ENCODE data around the gene ADRA2A. TPM values are rescaled to one million over a fixed set of nuclear protein-coding genes. Genes with fewer than 3 reads are reported as not detected.
A peak's percentile ranks its signal among the peaks of the same experiment; 100 is the strongest.

Gene ADRA2A
- total RNA-seq (1.6 and 1.9 TPM in 2 replicates), polyA plus RNA-seq (0.84 and 1.8 TPM in 2 replicates)

DNA sequence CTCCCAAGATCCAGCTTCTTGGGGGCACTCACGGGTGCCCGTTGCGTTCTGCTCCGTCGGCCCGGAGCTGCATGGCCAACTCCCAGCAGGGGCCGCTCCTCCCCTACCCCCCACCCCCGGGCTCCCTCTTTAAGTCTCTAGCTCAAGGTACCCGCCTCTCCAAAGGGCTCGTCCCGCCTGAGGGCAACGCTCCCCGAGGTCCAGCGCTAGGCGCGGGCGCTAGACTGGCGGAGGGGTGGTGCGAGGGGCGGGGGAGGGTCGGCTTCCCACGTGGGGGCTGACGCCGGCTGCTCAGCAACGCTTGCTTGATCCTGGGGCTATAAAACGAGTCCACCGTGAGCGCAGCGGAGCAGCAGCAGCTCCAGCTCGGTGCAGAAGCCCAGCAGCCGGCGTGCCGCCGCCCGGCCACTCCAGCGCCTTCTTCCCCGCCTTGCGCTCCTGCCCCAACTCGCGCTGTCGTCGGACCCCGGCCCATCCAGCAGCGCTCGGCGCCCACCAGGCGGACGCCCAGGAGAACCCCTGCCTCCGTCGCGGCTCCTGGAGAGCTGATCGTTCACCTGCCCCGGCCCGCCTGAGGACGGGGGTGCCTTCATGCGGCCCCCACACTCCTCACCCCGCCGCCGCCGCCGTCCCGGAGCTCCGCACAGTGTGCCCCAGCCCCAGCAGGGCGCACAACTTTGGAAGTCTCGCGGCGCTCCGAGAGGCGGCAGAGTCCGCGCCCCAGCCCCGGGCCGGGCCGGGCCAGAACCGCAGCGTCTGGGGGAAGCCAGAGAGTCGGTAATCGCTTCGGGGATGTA is at the start of gene ADRA2A:
TSS of gene ADRA2A (plus strand) at position 348 of the 797 bp plus-strand sequence. CDS start 968 bp downstream, outside the sequence.
- TF ChIP-seq, protein P1, sequence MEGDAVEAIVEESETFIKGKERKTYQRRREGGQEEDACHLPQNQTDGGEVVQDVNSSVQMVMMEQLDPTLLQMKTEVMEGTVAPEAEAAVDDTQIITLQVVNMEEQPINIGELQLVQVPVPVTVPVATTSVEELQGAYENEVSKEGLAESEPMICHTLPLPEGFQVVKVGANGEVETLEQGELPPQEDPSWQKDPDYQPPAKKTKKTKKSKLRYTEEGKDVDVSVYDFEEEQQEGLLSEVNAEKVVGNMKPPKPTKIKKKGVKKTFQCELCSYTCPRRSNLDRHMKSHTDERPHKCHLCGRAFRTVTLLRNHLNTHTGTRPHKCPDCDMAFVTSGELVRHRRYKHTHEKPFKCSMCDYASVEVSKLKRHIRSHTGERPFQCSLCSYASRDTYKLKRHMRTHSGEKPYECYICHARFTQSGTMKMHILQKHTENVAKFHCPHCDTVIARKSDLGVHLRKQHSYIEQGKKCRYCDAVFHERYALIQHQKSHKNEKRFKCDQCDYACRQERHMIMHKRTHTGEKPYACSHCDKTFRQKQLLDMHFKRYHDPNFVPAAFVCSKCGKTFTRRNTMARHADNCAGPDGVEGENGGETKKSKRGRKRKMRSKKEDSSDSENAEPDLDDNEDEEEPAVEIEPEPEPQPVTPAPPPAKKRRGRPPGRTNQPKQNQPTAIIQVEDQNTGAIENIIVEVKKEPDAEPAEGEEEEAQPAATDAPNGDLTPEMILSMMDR (IDR thresholded peaks at IDR 0.05; ENCODE audit: poor library complexity): peak; percentile 15
- TF ChIP-seq EZH2phosphoT487 (IDR thresholded peaks at IDR 0.05; ENCODE audit: low read depth, severe bottlenecking, unreplicated experiment) (no peak), EZH2 (IDR thresholded peaks at IDR 0.05; ENCODE audit: borderline replicate concordance) (peak; percentile 51)
- H3K36me3 ChIP-seq (replicated peaks; ENCODE audit: insufficient read depth, low read depth): no peaks in the 10 kb centered on the region
- 1% methylated on average over 64 of the region's 79 CpGs for WGBS (ENCODE audit: low lambda C conversion rate, missing lambda C conversion rate)
- H3K79me2 ChIP-seq: no peaks in the 10 kb centered on the region
- peaks cover 57% of the 10 kb centered on the region for H3K27me3 ChIP-seq
- DNase-seq (ENCODE audit: low spot score): peak; percentile 74
- no peak within 1 kb of the TSS for H3K27ac ChIP-seq
- H3K4me1 ChIP-seq (ENCODE audit: insufficient read depth): peaks cover 26% of the 10 kb centered on the region
- H4K20me1 ChIP-seq (ENCODE audit: insufficient read depth, poor library complexity, severe bottlenecking): no peaks in the 10 kb centered on the region
- peak within 1 kb of the TSS; percentile 51 for H3K4me3 ChIP-seq
- peak within 1 kb of the TSS; percentile 98 for H3K4me2 ChIP-seq
- H2AFZ ChIP-seq: peak within 1 kb of the TSS; percentile 85
- H3K9me2 ChIP-seq (replicated peaks; ENCODE audit: insufficient read depth): no peaks in the 10 kb centered on the region
- no peaks in the 10 kb centered on the region for H3K9me3 ChIP-seq (ENCODE audit: low read depth)

DNA sequence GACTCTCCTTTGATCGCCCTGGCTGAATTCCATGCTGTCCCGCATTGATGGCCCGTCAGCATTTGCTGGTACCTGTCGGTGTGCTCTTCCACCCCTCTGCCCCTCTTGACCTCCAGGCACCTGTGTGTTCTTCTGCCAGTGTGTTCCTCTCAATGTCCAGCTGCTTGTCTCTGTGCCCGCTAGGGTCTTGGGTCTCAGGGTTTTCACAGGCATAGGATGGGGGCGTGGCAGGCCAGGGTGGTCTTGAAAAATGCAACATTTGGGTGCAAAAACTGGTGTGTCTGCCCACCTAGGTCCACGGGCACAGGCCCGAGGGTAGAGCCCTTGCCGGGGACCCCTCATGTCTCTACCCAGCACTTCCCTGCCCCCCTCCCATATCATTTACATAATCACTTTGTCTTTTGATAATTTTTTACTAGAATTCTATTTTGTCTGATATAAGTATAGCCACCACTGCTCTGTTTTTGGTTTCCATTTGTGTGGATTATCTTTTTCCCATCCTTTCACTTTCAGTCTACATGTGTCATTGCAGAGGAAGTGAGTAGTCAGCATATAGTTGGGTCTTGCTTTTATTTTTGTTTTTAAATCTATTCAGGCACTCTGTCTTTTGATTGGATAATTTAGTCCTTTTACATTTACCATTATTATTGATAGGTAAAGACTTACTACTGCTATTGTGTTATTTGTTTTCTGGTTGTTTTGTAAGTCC is 46.6 kb upstream of the ADRA2A start:
- no peak overlapping the region for H3K4me3 ChIP-seq
- H4K20me1 ChIP-seq (ENCODE audit: insufficient read depth, poor library complexity, severe bottlenecking): no peaks in the 10 kb centered on the region
- WGBS (ENCODE audit: low lambda C conversion rate, missing lambda C conversion rate): over 99% methylated on average over 9 of the region's 9 CpGs
- no peaks in the 10 kb centered on the region for H3K36me3 ChIP-seq (replicated peaks; ENCODE audit: insufficient read depth, low read depth)
- DNase-seq (ENCODE audit: low spot score): no peak
- no peak overlapping the region for H2AFZ ChIP-seq
- no peaks in the 10 kb centered on the region for H3K9me3 ChIP-seq (ENCODE audit: low read depth)
- H3K4me1 ChIP-seq (ENCODE audit: insufficient read depth): no peaks in the 10 kb centered on the region
- no peaks in the 10 kb centered on the region for H3K79me2 ChIP-seq
- H3K9me2 ChIP-seq (replicated peaks; ENCODE audit: insufficient read depth): no peaks in the 10 kb centered on the region
- H3K27me3 ChIP-seq: no peaks in the 10 kb centered on the region
- no peak for TF ChIP-seq EZH2phosphoT487 (IDR thresholded peaks at IDR 0.05; ENCODE audit: low read depth, severe bottlenecking, unreplicated experiment)
- TF ChIP-seq, protein P1 (IDR thresholded peaks at IDR 0.05; ENCODE audit: poor library complexity): no peak
- TF ChIP-seq EZH2 (IDR thresholded peaks at IDR 0.05; ENCODE audit: borderline replicate concordance): no peak
- H3K27ac ChIP-seq: no peak overlapping the region
- no peak overlapping the region for H3K4me2 ChIP-seq

DNA sequence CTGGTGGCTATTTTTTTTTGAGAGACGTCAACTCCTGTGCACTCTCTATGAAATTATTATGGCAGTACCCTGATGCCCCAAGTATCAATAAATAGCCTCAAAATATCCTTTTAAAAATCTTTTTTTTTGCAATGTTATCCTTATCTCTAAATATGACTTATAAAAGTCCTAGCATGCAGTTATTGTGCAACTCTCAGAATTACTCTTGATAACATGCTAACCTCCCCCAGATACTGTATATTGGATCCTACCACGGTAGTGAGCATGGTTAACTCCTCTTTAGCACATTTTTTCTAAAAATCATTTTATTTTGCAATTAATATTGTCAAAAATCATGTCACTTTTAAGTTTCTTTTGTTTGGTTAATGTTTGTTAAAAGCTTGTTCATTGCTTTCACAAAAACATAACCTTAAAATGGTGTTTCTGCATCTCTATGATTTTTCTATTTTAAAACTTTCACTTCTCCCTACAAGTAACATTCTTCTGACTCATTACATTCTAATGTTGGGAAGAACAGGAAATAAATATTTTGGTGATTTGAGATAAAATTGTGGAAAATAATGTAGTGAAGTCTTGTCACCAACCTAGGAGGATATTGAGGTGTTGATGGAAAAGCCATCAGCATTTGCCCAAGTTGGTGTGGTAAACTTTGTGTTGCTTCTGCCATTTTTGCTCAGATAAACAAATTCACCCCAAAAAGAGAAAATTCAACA is 42.1 kb upstream of the ADRA2A start:
- Histone ChIP-seq H3K27ac (no peak overlapping the region), H3K27me3 (no peaks in the 10 kb centered on the region), H3K4me2 (no peak overlapping the region), H3K9me3 (ENCODE audit: low read depth) (no peaks in the 10 kb centered on the region), H3K36me3 (replicated peaks; ENCODE audit: insufficient read depth, low read depth) (no peaks in the 10 kb centered on the region), H2AFZ (no peak overlapping the region), H3K4me1 (ENCODE audit: insufficient read depth) (no peaks in the 10 kb centered on the region), H4K20me1 (ENCODE audit: insufficient read depth, poor library complexity, severe bottlenecking) (no peaks in the 10 kb centered on the region), H3K9me2 (replicated peaks; ENCODE audit: insufficient read depth) (no peaks in the 10 kb centered on the region), H3K4me3 (no peak overlapping the region), H3K79me2 (no peaks in the 10 kb centered on the region)
- DNase-seq (ENCODE audit: low spot score): no peak
- 95% methylated on average over 2 of the region's 2 CpGs for WGBS (ENCODE audit: low lambda C conversion rate, missing lambda C conversion rate)
- no peak for TF ChIP-seq EZH2 (IDR thresholded peaks at IDR 0.05; ENCODE audit: borderline replicate concordance)
- TF ChIP-seq EZH2phosphoT487 (IDR thresholded peaks at IDR 0.05; ENCODE audit: low read depth, severe bottlenecking, unreplicated experiment): no peak
